ENCODE measurements around the gene EPSTI1.

EPSTI1 gene

GRCh38 chr13:42969565-42970172 is 22.4 kb downstream of the EPSTI1 start:
- peak; percentile 83 for DNase-seq

GRCh38 chr13:42968906-42969305 is 23.1 kb downstream of the EPSTI1 start:
- no peak for DNase-seq

GRCh38 chr13:42967660-42968059 is 24.4 kb downstream of the EPSTI1 start:
- no peak for DNase-seq

- no peak for DNase-seq
Observed at GRCh38 chr13:42965281-42965680, 26.8 kb downstream of the EPSTI1 start.

- no peak for DNase-seq
Observed at GRCh38 chr13:42964761-42965161, 27.3 kb downstream of the EPSTI1 start.

GRCh38 chr13:42959615-42960014 is 32.4 kb downstream of the EPSTI1 start:
- no peak for DNase-seq

- DNase-seq: no peak
Observed at GRCh38 chr13:42957881-42958280, 34.2 kb downstream of the EPSTI1 start.

GRCh38 chr13:42950181-42950580 is 41.9 kb downstream of the EPSTI1 start:
- no peak for DNase-seq

GRCh38 chr13:42947925-42948324 is 44.1 kb downstream of the EPSTI1 start:
- DNase-seq: no peak

GRCh38 chr13:42946927-42947326 is 45.1 kb downstream of the EPSTI1 start:
- no peak for DNase-seq

- no peak for DNase-seq
Observed at GRCh38 chr13:42929886-42930535, 62.0 kb downstream of the EPSTI1 start.

GRCh38 chr13:42926555-42926954 is 65.5 kb downstream of the EPSTI1 start:
- DNase-seq: no peak

- DNase-seq: no peak
Observed at GRCh38 chr13:42926043-42926442, 66.0 kb downstream of the EPSTI1 start.

GRCh38 chr13:42925626-42926025 is 66.4 kb downstream of the EPSTI1 start:
- no peak for DNase-seq

GRCh38 chr13:42924344-42924743 is 67.7 kb downstream of the EPSTI1 start:
- DNase-seq: no peak

- DNase-seq: no peak
Observed at GRCh38 chr13:42907745-42908144, 84.3 kb downstream of the EPSTI1 start.

GRCh38 chr13:42906257-42906656 is 85.8 kb downstream of the EPSTI1 start:
- peak; percentile 0 for DNase-seq

GRCh38 chr13:42905579-42905978 is 86.5 kb downstream of the EPSTI1 start:
- DNase-seq: no peak

GRCh38 chr13:42899266-42899665 is 92.8 kb downstream of the EPSTI1 start:
- DNase-seq: no peak

GRCh38 chr13:42895776-42896175 is 96.3 kb downstream of the EPSTI1 start:
- no peak for DNase-seq

- DNase-seq: peak; percentile 1
Observed at GRCh38 chr13:42894765-42895243, 97.2 kb downstream of the EPSTI1 start.

GRCh38 chr13:42893214-42893671 is 98.8 kb downstream of the EPSTI1 start:
- DNase-seq: peak; percentile 7

GRCh38 chr13:42892760-42893159 is 99.3 kb downstream of the EPSTI1 start:
- DNase-seq: no peak

GRCh38 chr13:42891591-42891990 is 100.5 kb downstream of the EPSTI1 start:
- no peak for DNase-seq

- DNase-seq: no peak
Observed at GRCh38 chr13:42885325-42885724, 106.7 kb downstream of the EPSTI1 start.

Measured in kidney glomerular epithelial cell (primary cell).